Kidney epithelial cell (primary cell): ENCODE data around the gene SYNE2. TPM values are rescaled to one million over a fixed set of nuclear protein-coding genes. Genes with fewer than 3 reads are reported as not detected.

Experiments used
- DNase-seq: peaks from one replicate; pipeline ENCODE4 v3.0.0-alpha.2; 2010; ENCODE audit warnings: low read depth
- H3K27me3 ChIP-seq: 2 replicates; pipeline ENCODE4 v1.6.0; 2011; ENCODE audit warnings: low read length; ENCODE audit not compliant: control insufficient read depth, insufficient read depth
- H3K36me3 ChIP-seq: 2 replicates; pipeline ENCODE4 v1.5.1; 2011; ENCODE audit warnings: low read length; ENCODE audit not compliant: control insufficient read depth, insufficient read depth
- H3K4me3 ChIP-seq: 2 replicates; pipeline ENCODE4 v1.5.1; 2011; ENCODE audit warnings: low read depth, mild to moderate bottlenecking, control low read depth, low read length
- total RNA-seq: library from RNA; depleted of rRNA; stranded (reverse); fragments of >200 nt; gene quantifications from 2 replicates; pipeline ENCODE4 v1.2.3, GENCODE V29; 2015
- TF ChIP-seq, protein P1 (sequence below): IDR thresholded peaks from 2 replicates; pipeline ENCODE4 v1.5.1; 2011; ENCODE audit warnings: mild to moderate bottlenecking, moderate library complexity, low read length, control low read depth, inconsistent platforms; ENCODE audit not compliant: insufficient read depth, poor library complexity, severe bottlenecking

Gene SYNE2
- total RNA-seq, 1 donor from 2014 or later, result 35.7 TPM

DNA sequence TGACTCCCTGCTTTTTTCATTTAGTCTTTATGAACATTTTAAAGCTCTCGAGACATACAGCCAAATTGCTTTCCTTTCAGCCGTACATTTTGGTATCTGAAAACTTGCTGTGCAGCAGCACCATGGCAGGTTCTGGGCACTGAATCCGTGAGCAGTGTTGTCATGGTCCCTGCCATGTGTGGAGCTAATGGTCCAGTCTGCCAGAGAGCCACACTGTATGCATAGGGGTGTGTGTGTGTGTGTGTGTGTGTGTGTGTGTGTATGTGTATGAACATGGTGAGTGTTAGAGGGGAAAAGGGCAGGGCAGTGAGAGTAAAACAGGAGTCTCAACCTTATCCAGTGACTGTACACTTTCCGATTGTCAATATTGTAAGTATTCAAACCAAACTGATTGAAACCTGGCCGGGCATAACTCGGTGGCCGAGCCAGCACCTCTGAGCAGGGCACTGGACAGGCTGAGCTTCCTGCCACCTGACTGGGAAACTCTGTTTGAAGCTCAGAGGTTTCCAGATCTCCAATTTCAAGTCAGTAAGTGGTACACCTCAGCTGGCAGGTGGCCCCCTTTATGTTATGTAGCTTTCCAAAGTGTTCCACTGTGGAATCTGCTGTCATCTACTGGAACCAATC lies 331.4 kb downstream of the SYNE2 start:
- H3K4me3 ChIP-seq, result no peak overlapping the region
- no peaks in the 10 kb centered on the region for H3K27me3 ChIP-seq
- no peaks in the 10 kb centered on the region for H3K36me3 ChIP-seq
- TF ChIP-seq, protein P1, sequence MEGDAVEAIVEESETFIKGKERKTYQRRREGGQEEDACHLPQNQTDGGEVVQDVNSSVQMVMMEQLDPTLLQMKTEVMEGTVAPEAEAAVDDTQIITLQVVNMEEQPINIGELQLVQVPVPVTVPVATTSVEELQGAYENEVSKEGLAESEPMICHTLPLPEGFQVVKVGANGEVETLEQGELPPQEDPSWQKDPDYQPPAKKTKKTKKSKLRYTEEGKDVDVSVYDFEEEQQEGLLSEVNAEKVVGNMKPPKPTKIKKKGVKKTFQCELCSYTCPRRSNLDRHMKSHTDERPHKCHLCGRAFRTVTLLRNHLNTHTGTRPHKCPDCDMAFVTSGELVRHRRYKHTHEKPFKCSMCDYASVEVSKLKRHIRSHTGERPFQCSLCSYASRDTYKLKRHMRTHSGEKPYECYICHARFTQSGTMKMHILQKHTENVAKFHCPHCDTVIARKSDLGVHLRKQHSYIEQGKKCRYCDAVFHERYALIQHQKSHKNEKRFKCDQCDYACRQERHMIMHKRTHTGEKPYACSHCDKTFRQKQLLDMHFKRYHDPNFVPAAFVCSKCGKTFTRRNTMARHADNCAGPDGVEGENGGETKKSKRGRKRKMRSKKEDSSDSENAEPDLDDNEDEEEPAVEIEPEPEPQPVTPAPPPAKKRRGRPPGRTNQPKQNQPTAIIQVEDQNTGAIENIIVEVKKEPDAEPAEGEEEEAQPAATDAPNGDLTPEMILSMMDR, result no peak
- DNase-seq, result no peak

DNA sequence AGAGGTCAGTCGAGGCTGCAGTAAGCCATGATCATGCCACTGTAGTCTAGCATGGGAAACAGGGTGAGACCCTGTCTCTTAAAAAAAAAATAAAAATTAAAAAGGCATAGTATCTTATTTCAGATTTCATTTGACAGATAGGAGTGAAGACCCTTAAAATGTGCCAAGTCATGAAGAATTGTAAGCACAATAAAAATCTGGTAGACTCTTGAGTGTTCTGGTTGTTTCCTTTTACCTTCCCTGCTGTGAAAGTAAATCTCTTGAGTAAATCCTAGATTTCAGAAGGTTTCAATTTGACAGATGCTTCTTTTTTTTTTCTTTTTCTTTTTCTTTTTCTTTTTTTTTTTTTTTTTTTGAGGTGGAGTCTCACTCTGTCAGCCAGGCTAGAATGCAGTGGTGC lies 332.4 kb downstream of the SYNE2 start:
- TF ChIP-seq, protein P1, result no peak
- no peak for DNase-seq
- H3K36me3 ChIP-seq, result no peaks in the 10 kb centered on the region
- no peak overlapping the region for H3K4me3 ChIP-seq
- no peaks in the 10 kb centered on the region for H3K27me3 ChIP-seq

DNA sequence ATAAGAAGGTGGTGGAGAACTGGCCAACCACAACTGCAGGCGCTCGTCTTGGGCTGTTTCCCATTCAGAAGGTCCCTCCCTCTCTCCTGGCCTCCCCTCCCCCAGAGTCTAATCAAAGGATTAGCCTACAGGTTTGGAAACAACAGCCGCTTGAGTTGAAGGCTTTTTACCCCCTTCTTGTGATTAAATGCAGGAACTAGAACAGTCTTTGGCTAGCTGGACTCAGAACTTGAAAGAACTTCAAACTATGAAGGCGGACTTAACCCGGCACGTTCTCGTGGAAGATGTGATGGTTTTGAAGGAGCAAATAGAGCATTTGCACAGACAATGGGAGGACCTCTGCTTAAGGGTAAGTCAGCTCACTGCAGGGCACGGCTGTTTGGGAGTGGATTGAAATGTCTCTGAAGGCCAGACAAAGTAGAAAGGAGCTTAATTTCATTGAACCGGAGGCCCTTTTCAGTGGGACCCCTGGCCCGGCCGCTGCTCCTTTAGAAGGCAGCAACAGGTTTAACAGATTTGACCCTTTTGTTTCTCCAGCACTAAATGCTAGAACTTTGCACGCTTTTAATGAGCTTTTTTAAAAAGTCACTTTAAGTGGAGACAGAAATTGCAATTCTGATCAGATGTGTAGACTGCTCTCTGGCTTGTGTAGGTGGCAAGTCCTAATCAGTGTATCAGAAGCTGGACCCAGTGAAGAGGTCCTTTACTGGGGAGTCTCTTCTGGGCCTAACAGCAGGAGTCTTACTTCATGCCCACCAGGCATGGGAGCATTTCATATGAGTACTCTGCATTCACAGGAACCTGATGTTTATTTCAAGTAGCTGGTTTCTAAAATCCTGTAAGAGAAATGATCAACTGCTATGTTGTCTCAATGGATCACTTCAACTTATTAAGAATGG lies 333.7 kb downstream of the SYNE2 start:
- Histone ChIP-seq H3K36me3 (no peaks in the 10 kb centered on the region), H3K4me3 (no peak overlapping the region), H3K27me3 (no peaks in the 10 kb centered on the region)
- no peak for DNase-seq
- TF ChIP-seq, protein P1, result no peak

DNA sequence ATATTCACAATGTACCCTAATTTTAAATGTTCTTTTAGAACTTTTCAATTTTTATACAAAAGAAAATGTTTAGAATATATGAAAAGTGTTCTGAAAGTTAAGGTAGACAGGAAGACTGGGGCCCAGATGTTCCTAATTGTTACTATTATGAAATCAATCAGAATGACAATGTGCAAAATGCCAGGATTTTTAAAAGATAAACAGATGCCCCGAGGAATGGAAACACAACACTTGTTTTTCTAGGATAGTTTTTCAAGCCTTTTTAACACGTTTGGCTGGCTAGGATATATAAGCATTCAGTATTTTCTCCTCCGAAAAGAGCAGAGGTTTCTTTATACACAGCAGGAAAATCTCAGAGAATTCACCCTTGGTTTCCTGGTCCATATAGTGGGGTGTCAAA lies 334.5 kb downstream of the SYNE2 start:
- Histone ChIP-seq H3K27me3 (no peaks in the 10 kb centered on the region), H3K4me3 (no peak overlapping the region), H3K36me3 (no peaks in the 10 kb centered on the region)
- DNase-seq, result no peak
- TF ChIP-seq, protein P1, result no peak

DNA sequence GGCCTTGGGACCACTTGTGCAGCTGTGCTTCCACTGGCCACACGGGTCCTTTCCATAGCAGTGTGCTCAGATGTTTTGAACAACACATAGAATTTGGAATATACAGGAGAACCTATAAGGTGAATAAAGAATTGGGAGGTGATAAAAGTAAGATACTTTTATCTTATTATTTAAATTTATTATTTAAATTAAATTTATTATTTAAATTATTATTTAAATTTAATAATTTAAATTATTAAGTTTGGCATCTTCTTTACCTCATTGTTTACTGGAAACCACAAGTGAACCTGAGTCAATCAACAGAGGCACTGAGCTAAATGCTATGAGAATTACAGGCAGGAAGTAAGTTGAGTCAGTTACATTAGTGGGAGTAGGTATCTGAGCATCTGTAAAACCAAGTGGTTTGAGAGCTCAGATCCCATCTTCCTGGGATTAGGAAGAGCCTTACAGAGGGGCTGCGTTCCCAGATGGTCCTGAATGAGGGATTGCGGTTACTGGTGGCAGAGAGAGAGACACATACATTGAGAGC lies 338.2 kb downstream of the SYNE2 start:
- TF ChIP-seq, protein P1, result no peak
- H3K4me3 ChIP-seq, result no peak overlapping the region
- DNase-seq, result no peak
- H3K27me3 ChIP-seq, result no peaks in the 10 kb centered on the region
- no peaks in the 10 kb centered on the region for H3K36me3 ChIP-seq

DNA sequence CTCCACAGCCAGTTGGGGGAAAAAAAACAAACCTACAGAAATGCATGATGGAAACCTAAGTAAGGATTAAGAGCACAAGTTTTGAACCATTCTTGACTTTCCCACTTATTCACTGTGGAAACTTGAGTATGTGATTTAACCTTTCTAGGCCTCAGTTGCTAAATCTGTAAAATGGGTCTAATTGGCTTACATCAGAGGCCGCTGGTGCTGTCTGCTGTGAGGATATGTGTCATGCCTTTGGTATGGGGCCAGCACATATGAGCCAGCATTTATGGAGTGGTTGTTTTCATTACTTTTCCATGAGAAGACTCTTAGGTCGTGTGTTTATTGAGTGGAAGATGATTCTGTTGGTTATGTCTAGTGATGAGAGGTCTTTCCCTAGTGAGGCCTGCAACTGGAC lies 339.0 kb downstream of the SYNE2 start:
- Histone ChIP-seq H3K4me3 (no peak overlapping the region), H3K36me3 (no peaks in the 10 kb centered on the region), H3K27me3 (no peaks in the 10 kb centered on the region)
- peak; percentile 16 for DNase-seq
- TF ChIP-seq, protein P1, result no peak
